ENCODE results near the gene BCL6. TPM values are rescaled to one million over a fixed set of nuclear protein-coding genes. Genes with fewer than 3 reads are reported as not detected.

Gene BCL6
- total and polyA plus RNA-seq, 2 experiments from 2014 or later, result 32.0 to 46.5 TPM

DNA sequence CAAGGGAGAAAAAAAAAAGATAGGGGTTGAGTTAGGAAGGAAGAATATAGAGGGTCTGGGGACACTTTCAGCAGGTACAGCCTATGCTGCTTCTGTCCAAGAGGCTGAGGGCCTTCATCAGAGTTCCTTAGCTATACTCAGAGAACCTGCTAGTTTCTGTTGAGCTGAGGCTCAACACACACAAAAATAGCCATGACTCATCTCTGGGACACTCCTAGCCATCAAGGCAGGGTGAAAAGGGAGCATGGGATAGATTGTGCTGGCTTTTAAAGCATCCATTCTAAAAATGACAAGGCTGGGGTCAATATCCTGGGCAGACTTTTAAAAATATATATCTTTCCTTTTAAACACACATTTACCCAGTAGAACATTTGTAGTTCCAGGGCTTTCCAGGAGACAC lies 40.1 kb downstream of the BCL6 start:
- Histone ChIP-seq H3K27ac (no peak overlapping the region), H2AFZ (no peak overlapping the region), H3K36me3 (replicated peaks; ENCODE audit: insufficient read depth, low read depth) (no peaks in the 10 kb centered on the region), H3K4me3 (no peak overlapping the region), H3K4me1 (ENCODE audit: insufficient read depth) (peaks cover 4% of the 10 kb centered on the region), H3K9me3 (ENCODE audit: low read depth) (no peaks in the 10 kb centered on the region), H3K9me2 (replicated peaks; ENCODE audit: insufficient read depth) (no peaks in the 10 kb centered on the region), H3K79me2 (no peaks in the 10 kb centered on the region), H3K27me3 (no peaks in the 10 kb centered on the region), H4K20me1 (ENCODE audit: insufficient read depth, poor library complexity, severe bottlenecking) (no peaks in the 10 kb centered on the region), H3K4me2 (no peak overlapping the region)
- TF ChIP-seq EZH2 (IDR thresholded peaks at IDR 0.05; ENCODE audit: borderline replicate concordance) (no peak), EZH2phosphoT487 (IDR thresholded peaks at IDR 0.05; ENCODE audit: low read depth, severe bottlenecking, unreplicated experiment) (no peak)
- TF ChIP-seq, protein P1, sequence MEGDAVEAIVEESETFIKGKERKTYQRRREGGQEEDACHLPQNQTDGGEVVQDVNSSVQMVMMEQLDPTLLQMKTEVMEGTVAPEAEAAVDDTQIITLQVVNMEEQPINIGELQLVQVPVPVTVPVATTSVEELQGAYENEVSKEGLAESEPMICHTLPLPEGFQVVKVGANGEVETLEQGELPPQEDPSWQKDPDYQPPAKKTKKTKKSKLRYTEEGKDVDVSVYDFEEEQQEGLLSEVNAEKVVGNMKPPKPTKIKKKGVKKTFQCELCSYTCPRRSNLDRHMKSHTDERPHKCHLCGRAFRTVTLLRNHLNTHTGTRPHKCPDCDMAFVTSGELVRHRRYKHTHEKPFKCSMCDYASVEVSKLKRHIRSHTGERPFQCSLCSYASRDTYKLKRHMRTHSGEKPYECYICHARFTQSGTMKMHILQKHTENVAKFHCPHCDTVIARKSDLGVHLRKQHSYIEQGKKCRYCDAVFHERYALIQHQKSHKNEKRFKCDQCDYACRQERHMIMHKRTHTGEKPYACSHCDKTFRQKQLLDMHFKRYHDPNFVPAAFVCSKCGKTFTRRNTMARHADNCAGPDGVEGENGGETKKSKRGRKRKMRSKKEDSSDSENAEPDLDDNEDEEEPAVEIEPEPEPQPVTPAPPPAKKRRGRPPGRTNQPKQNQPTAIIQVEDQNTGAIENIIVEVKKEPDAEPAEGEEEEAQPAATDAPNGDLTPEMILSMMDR (IDR thresholded peaks at IDR 0.05; ENCODE audit: poor library complexity), result no peak
- DNase-seq (ENCODE audit: low spot score), result no peak

DNA sequence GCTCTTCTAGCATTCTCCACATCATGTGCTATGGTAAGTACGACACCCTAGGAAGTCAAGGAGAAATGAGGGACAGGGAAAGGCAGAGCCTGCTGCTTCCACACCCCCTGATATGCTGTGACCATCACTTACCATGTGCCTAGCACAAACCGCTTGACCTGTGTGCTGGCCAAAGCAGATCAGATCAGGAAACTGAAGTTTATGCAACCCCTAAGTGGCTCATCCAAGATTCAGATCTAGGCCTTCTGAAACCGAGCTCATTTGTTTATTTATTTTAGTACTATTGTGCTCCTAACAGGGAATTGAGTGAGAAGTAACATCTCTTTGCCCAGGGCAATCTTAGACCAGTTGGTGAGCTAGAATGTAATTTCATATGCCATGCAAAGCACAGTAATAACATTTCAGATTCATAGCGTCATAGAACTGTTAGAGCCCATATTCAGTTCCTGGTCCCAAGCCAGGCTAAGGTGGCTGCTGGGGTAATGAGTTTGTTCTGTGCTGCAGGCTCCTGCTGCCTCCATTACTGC lies 42.7 kb downstream of the BCL6 start, which contains the start of gene RTP2:
Gene RTP2, minus strand, starts transcription at position 51 of the 527 bp plus-strand sequence. CDS start 429 bp downstream, outside the sequence.
- Histone ChIP-seq H4K20me1 (ENCODE audit: insufficient read depth, poor library complexity, severe bottlenecking) (no peaks in the 10 kb centered on the region), H3K9me3 (ENCODE audit: low read depth) (no peaks in the 10 kb centered on the region), H3K36me3 (replicated peaks; ENCODE audit: insufficient read depth, low read depth) (no peaks in the 10 kb centered on the region), H3K27me3 (no peaks in the 10 kb centered on the region), H3K4me1 (ENCODE audit: insufficient read depth) (no peaks in the 10 kb centered on the region), H3K79me2 (no peaks in the 10 kb centered on the region), H3K4me3 (no peak within 1 kb of the TSS), H3K27ac (no peak within 1 kb of the TSS), H3K4me2 (no peak within 1 kb of the TSS), H3K9me2 (replicated peaks; ENCODE audit: insufficient read depth) (no peaks in the 10 kb centered on the region), H2AFZ (no peak within 1 kb of the TSS)
- no peak for DNase-seq (ENCODE audit: low spot score)
- WGBS (ENCODE audit: low lambda C conversion rate, missing lambda C conversion rate), result 63% methylated on average over 4 of the region's 4 CpGs
- TF ChIP-seq, protein P1 (IDR thresholded peaks at IDR 0.05; ENCODE audit: poor library complexity), result no peak
- no peak for TF ChIP-seq EZH2 (IDR thresholded peaks at IDR 0.05; ENCODE audit: borderline replicate concordance)
- no peak for TF ChIP-seq EZH2phosphoT487 (IDR thresholded peaks at IDR 0.05; ENCODE audit: low read depth, severe bottlenecking, unreplicated experiment)

DNA sequence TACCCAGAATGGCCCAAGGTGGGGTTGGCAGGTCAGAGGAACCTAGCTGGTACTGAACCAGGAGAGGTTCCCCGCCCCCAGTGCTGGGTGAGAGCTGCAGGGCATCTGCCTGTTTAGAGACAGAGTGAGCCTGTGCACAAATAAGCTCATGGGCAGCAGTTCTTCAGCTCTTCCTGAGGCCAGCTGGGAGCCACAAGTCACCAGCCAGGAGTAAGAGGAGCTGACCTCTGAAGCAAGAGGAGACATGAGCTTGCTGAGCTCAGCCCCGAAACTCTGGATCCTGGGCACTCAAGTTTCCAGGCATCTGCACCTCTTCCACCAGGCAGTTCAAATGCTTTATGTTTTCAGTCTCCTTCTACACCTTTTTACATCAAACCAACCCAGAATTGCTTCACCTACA lies 45.0 kb downstream of the BCL6 start:
- WGBS (ENCODE audit: low lambda C conversion rate, missing lambda C conversion rate), result 100% methylated on average over 2 of the region's 2 CpGs
- TF ChIP-seq, protein P1 (IDR thresholded peaks at IDR 0.05; ENCODE audit: poor library complexity), result no peak
- TF ChIP-seq EZH2phosphoT487 (IDR thresholded peaks at IDR 0.05; ENCODE audit: low read depth, severe bottlenecking, unreplicated experiment) (no peak), EZH2 (IDR thresholded peaks at IDR 0.05; ENCODE audit: borderline replicate concordance) (no peak)
- Histone ChIP-seq H3K9me3 (ENCODE audit: low read depth) (no peaks in the 10 kb centered on the region), H3K4me3 (no peak overlapping the region), H4K20me1 (ENCODE audit: insufficient read depth, poor library complexity, severe bottlenecking) (no peaks in the 10 kb centered on the region), H3K4me2 (no peak overlapping the region), H2AFZ (no peak overlapping the region), H3K4me1 (ENCODE audit: insufficient read depth) (no peaks in the 10 kb centered on the region), H3K27me3 (no peaks in the 10 kb centered on the region), H3K36me3 (replicated peaks; ENCODE audit: insufficient read depth, low read depth) (no peaks in the 10 kb centered on the region), H3K27ac (no peak overlapping the region), H3K9me2 (replicated peaks; ENCODE audit: insufficient read depth) (no peaks in the 10 kb centered on the region), H3K79me2 (no peaks in the 10 kb centered on the region)
- DNase-seq (ENCODE audit: low spot score), result no peak

All from hepatocyte (in vitro differentiated cells).